Suprapubic skin (tissue), 3 donors: ENCODE data around the gene FAM118A.

Experiments used
- CTCF ChIP-seq, 2 donors: fragments of 200-600 bp in 1 of 2; fragments of 450-650 bp in 1 of 2; sonication (generic) in 1 of 2; IDR thresholded peaks; one replicate each; pipeline ENCODE4 v1.5.1; 2016 to 2019; ENCODE audit warnings: antibody characterized with exemption in 2 of 2, mild to moderate bottlenecking in 1 of 2, moderate library complexity in 1 of 2
- POLR2A ChIP-seq, 2 donors: fragments of 450-650 bp; IDR thresholded peaks; one replicate each; pipeline ENCODE4 v1.6.1; 2017; ENCODE audit warnings: antibody characterized with exemption in 2 of 2, mild to moderate bottlenecking in 2 of 2, moderate library complexity in 2 of 2

- no peak for TF ChIP-seq CTCF (IDR thresholded peaks at IDR 0.05)
- no peak for TF ChIP-seq POLR2A (IDR thresholded peaks at IDR 0.05)
Observed at GRCh38 chr22:45303181-45303580, 6.6 kb upstream of the FAM118A start.
